ENCODE measurements around the gene GYPA. TPM values are rescaled to one million over a fixed set of nuclear protein-coding genes. Genes with fewer than 3 reads are reported as not detected.
"Not testable (repeated sequence)": the region's sequence is repeated elsewhere in the genome, so short reads cannot be mapped to it uniquely, and the experiment has no call there.

The GYPA gene
- total RNA-seq, 1 experiment from 2014 or later = not detected

- H4K8ac ChIP-seq (replicated peaks; ENCODE audit: insufficient read length, low read depth, low read length); H3K23me2 ChIP-seq (ENCODE audit: insufficient read length, low read depth, low read length, poor library complexity, severe bottlenecking); H3K27me3 Mint-ChIP-seq (ENCODE audit: low read depth): not testable (repeated sequence)
Measured at GRCh38 chr4:144061556-144061955, 79.0 kb downstream of the GYPA start.

GRCh38 chr4:144060234-144060859 lies 80.2 kb downstream of the GYPA start:
- not testable (repeated sequence) for H3K4me1 ChIP-seq (ENCODE audit: insufficient read depth, low read length); H3K23ac ChIP-seq (ENCODE audit: insufficient read length, low read depth, low read length); H3K27me3 ChIP-seq (ENCODE audit: insufficient read depth, low read length); H2AFZ ChIP-seq (ENCODE audit: low read length); H2BK20ac ChIP-seq (ENCODE audit: low read depth, low read length, poor library complexity, severe bottlenecking); H2AK5ac ChIP-seq (ENCODE audit: insufficient read length, low read length); H4K8ac ChIP-seq (replicated peaks; ENCODE audit: insufficient read length, low read depth, low read length); H3K9ac ChIP-seq (ENCODE audit: extremely low read depth, insufficient read length, low read length); H3K4me1 Mint-ChIP-seq; H3K4me3 Mint-ChIP-seq; H3K4ac ChIP-seq (ENCODE audit: low read depth, low read length); H3K27ac ChIP-seq (ENCODE audit: insufficient read length, low read depth, low read length); H4K5ac ChIP-seq (ENCODE audit: insufficient read length, low read depth, low read length); H3K27me3 Mint-ChIP-seq (ENCODE audit: low read depth); H3K4me2 ChIP-seq (ENCODE audit: insufficient read depth, insufficient read length, low read length); H3T11ph ChIP-seq (ENCODE audit: low read length); H3K9me3 ChIP-seq (ENCODE audit: control insufficient read depth, low read depth, low read length); H2BK120ac ChIP-seq (ENCODE audit: low read depth, low read length, poor library complexity, severe bottlenecking); DNase-seq; H3K56ac ChIP-seq (ENCODE audit: insufficient read length, low read depth, low read length); H3K14ac ChIP-seq (ENCODE audit: insufficient read depth, low read length); H3K27ac Mint-ChIP-seq; H2BK5ac ChIP-seq (ENCODE audit: insufficient read length, low read length); H4K91ac ChIP-seq (ENCODE audit: insufficient read length, low read depth, low read length); H2BK12ac ChIP-seq (ENCODE audit: insufficient read length, low read depth, low read length); H3K79me1 ChIP-seq (ENCODE audit: insufficient read depth, low read depth, low read length, poor library complexity, severe bottlenecking); H3K18ac ChIP-seq (ENCODE audit: insufficient read length, low read depth, low read length); H2BK15ac ChIP-seq (ENCODE audit: low read depth, low read length); H3K79me2 ChIP-seq (ENCODE audit: insufficient read depth, low read length); H3K23me2 ChIP-seq (ENCODE audit: insufficient read length, low read depth, low read length, poor library complexity, severe bottlenecking); H4K20me1 ChIP-seq (ENCODE audit: control insufficient read depth, insufficient read depth, insufficient read length)
- WGBS (ENCODE audit: extremely low coverage, insufficient read length, low lambda C conversion rate) = no CpG with 5 or more reads among the region's 3 CpGs
- peaks cover 5 to 13% (median 12%) of the 10 kb centered on the region in 3 experiments for H3K36me3 Mint-ChIP-seq (ENCODE audit: insufficient read depth in 1 of 3, low read depth in 3 of 3)
- H3K9me3 Mint-ChIP-seq = peaks cover 16 to 19% of the 10 kb centered on the region in 2 experiments

More at GRCh38 chr4:144061556-144061955, 79.0 kb downstream of the GYPA start:
- not testable (repeated sequence) for H3K23ac ChIP-seq (ENCODE audit: insufficient read length, low read depth, low read length); H3K18ac ChIP-seq (ENCODE audit: insufficient read length, low read depth, low read length); H3K9ac ChIP-seq (ENCODE audit: extremely low read depth, insufficient read length, low read length); H2BK12ac ChIP-seq (ENCODE audit: insufficient read length, low read depth, low read length); H3K9me3 ChIP-seq (ENCODE audit: control insufficient read depth, low read depth, low read length); H3K14ac ChIP-seq (ENCODE audit: insufficient read depth, low read length); H2AK5ac ChIP-seq (ENCODE audit: insufficient read length, low read length); H2BK20ac ChIP-seq (ENCODE audit: low read depth, low read length, poor library complexity, severe bottlenecking); H3K27ac ChIP-seq (ENCODE audit: insufficient read length, low read depth, low read length); H3K4ac ChIP-seq (ENCODE audit: low read depth, low read length); H2BK5ac ChIP-seq (ENCODE audit: insufficient read length, low read length); H3K79me1 ChIP-seq (ENCODE audit: insufficient read depth, low read depth, low read length, poor library complexity, severe bottlenecking); H2BK120ac ChIP-seq (ENCODE audit: low read depth, low read length, poor library complexity, severe bottlenecking); H2AFZ ChIP-seq (ENCODE audit: low read length); H3K79me2 ChIP-seq (ENCODE audit: insufficient read depth, low read length); H3K27me3 ChIP-seq (ENCODE audit: insufficient read depth, low read length); DNase-seq; H3K4me1 ChIP-seq (ENCODE audit: insufficient read depth, low read length); H3K4me3 Mint-ChIP-seq; H3K4me1 Mint-ChIP-seq; H4K20me1 ChIP-seq (ENCODE audit: control insufficient read depth, insufficient read depth, insufficient read length); H3K56ac ChIP-seq (ENCODE audit: insufficient read length, low read depth, low read length); H3K27ac Mint-ChIP-seq; H3K4me2 ChIP-seq (ENCODE audit: insufficient read depth, insufficient read length, low read length); H2BK15ac ChIP-seq (ENCODE audit: low read depth, low read length); H4K91ac ChIP-seq (ENCODE audit: insufficient read length, low read depth, low read length); H4K5ac ChIP-seq (ENCODE audit: insufficient read length, low read depth, low read length); H3T11ph ChIP-seq (ENCODE audit: low read length)
- peaks cover 16 to 19% of the 10 kb centered on the region in 2 experiments for H3K9me3 Mint-ChIP-seq
- peaks cover 5 to 13% (median 12%) of the 10 kb centered on the region in 3 experiments for H3K36me3 Mint-ChIP-seq (ENCODE audit: insufficient read depth in 1 of 3, low read depth in 3 of 3)
